Panc1 (cell line): ENCODE measurements around the gene NFX1.

Experiments
- CTCF ChIP-seq: fragments of 450-650 bp; IDR thresholded peaks from 2 replicates; pipeline ENCODE4 v1.5.1; 2017; ENCODE audit warnings: mild to moderate bottlenecking
- POLR2AphosphoS5 ChIP-seq: IDR thresholded peaks from 2 replicates; pipeline ENCODE4 v1.6.1; 2012; ENCODE audit warnings: mild to moderate bottlenecking, low read depth, low read length, moderate library complexity
- REST ChIP-seq, 2 experiments: IDR thresholded peaks; 2 replicates each; pipeline ENCODE4 v1.6.1; 2011 to 2012; ENCODE audit warnings: low read depth in 2 of 2, control low read depth in 1 of 2, low read length in 1 of 2, mild to moderate bottlenecking in 1 of 2, moderate library complexity in 1 of 2; ENCODE audit not compliant: insufficient read depth in 1 of 2
- SIN3A ChIP-seq: IDR thresholded peaks from 2 replicates; pipeline ENCODE4 v1.6.1; 2012; ENCODE audit warnings: low read depth, mild to moderate bottlenecking, low read length, moderate library complexity, borderline replicate concordance; ENCODE audit not compliant: insufficient read depth

- TF ChIP-seq CTCF (no peak), POLR2AphosphoS5 (no peak), REST (IDR thresholded peaks at IDR 0.05; ENCODE audit: insufficient read depth in 1 of 2, low read depth in 2 of 2, low read length in 1 of 2) (no peak), SIN3A (no peak)
Measured at GRCh38 chr9:33331377-33331891, 41.1 kb downstream of the NFX1 start.
